PC-3 (cell line): Measurements from ENCODE around the gene APBA2. TPM values are rescaled to one million over a fixed set of nuclear protein-coding genes. Genes with fewer than 3 reads are reported as not detected.

ENCODE experiments used
- ATAC-seq: fragments of 200-7000 bp; cut with Tn5 transposase; 2 replicates; pipeline ENCODE4 v1.9.1; 2020; ENCODE audit warnings: mild to moderate bottlenecking, moderate library complexity
- BruUV-seq: library from RNA; stranded (reverse); fragments of 400-500 nt; replicated peaks from 2 replicates; lab custom pipeline; 2021; lab: Mats Ljungman, UMichigan
- CTCF ChIA-PET: fragments of 300-600 bp; sonication (Branson Sonifier 250); formaldehyde crosslinking; loops from one replicate; lab custom pipeline; 2022; ENCODE audit warnings: antibody characterized with exemption; lab: Charles Lee
- POLR2A ChIA-PET: fragments of 300-600 bp; sonication (Branson Sonifier 250); formaldehyde crosslinking; loops from one replicate; lab custom pipeline; 2022; ENCODE audit warnings: antibody characterized with exemption; ENCODE audit not compliant: unreplicated experiment; lab: Charles Lee
- DNase-seq: peaks from one replicate; pipeline ENCODE4 v3.0.0-alpha.2; 2015
- H2AFZ ChIP-seq: fragments of 300-600 bp; sonication (generic); 2 replicates; pipeline ENCODE4 v1.6.0; 2016; ENCODE audit warnings: antibody characterized with exemption, low read length
- H3F3A ChIP-seq: fragments of 300-600 bp; sonication (generic); one replicate; pipeline ENCODE4 v1.6.0; 2017; ENCODE audit warnings: antibody characterized with exemption, low read length, control low read depth, mild to moderate bottlenecking; ENCODE audit not compliant: unreplicated experiment
- H3K27ac ChIP-seq: fragments of 300-600 bp; sonication (generic); 2 replicates; pipeline ENCODE4 v1.5.1; 2016; ENCODE audit warnings: mild to moderate bottlenecking, low read length
- H3K27me3 ChIP-seq: fragments of 300-600 bp; sonication (generic); 2 replicates; pipeline ENCODE4 v1.6.1; 2016; ENCODE audit warnings: low read length, mixed read lengths
- H3K36me3 ChIP-seq: fragments of 300-600 bp; sonication (generic); 2 replicates; pipeline ENCODE4 v1.6.1; 2016; ENCODE audit warnings: low read depth, mixed run types, low read length, mixed read lengths
- H3K4me1 ChIP-seq: fragments of 300-600 bp; sonication (generic); 2 replicates; pipeline ENCODE4 v1.5.1; 2016; ENCODE audit warnings: low read length; ENCODE audit not compliant: insufficient read depth
- H3K4me2 ChIP-seq: fragments of 300-600 bp; sonication (generic); 2 replicates; pipeline ENCODE4 v1.6.0; 2016; ENCODE audit warnings: low read length
- H3K4me3 ChIP-seq: fragments of 300-600 bp; sonication (generic); 2 replicates; pipeline ENCODE4 v1.5.1; 2016; ENCODE audit warnings: mild to moderate bottlenecking, low read length, mixed read lengths
- H3K79me2 ChIP-seq: fragments of 300-600 bp; sonication (generic); 2 replicates; pipeline ENCODE4 v1.6.1; 2017; ENCODE audit warnings: low read length, mixed read lengths
- H3K9ac ChIP-seq: fragments of 300-600 bp; sonication (generic); 2 replicates; pipeline ENCODE4 v1.6.0; 2016; ENCODE audit warnings: mild to moderate bottlenecking, low read length
- H3K9me2 ChIP-seq: fragments of 300-600 bp; sonication (generic); replicated peaks from 2 replicates; pipeline ENCODE4 v1.6.1; 2016; ENCODE audit warnings: mixed run types, low read length, mixed read lengths
- H3K9me3 ChIP-seq: fragments of 300-600 bp; sonication (generic); 2 replicates; pipeline ENCODE4 v1.6.1; 2016; ENCODE audit warnings: low read length, mixed read lengths
- H4K20me1 ChIP-seq: fragments of 300-600 bp; sonication (generic); 2 replicates; pipeline ENCODE4 v1.6.1; 2016; ENCODE audit warnings: low read length, mixed read lengths
- CTCF ChIP-seq: fragments of 300-600 bp; sonication (generic); conservative IDR thresholded peaks from 2 replicates; pipeline ENCODE4 v1.5.1; 2017; ENCODE audit warnings: antibody characterized with exemption, low read depth, mild to moderate bottlenecking, low read length
- EZH2 ChIP-seq: fragments of 300-600 bp; sonication (generic); IDR thresholded peaks from one replicate; pipeline ENCODE4 v1.6.1; 2017; ENCODE audit warnings: antibody characterized with exemption, mild to moderate bottlenecking, low read length; ENCODE audit not compliant: unreplicated experiment
- EZH2phosphoT487 ChIP-seq: fragments of 300-600 bp; sonication (generic); IDR thresholded peaks from 2 replicates; pipeline ENCODE4 v1.6.1; 2018; ENCODE audit warnings: mild to moderate bottlenecking, antibody characterized with exemption, low read length, borderline replicate concordance
- intact Hi-C: fragments of 100-400 bp; cut with micrococcal nuclease; formaldehyde crosslinking; loops from 2 replicates; pipeline ENCODE4 v1.9.0; 2023
- total RNA-seq: library from RNA; depleted of rRNA; stranded (reverse); fragments of >200 nt; gene quantifications from 2 replicates; pipeline ENCODE4 v1.2.3, GENCODE V29; 2014

The APBA2 gene
- total RNA-seq, 1 experiment from 2014 or later, result 61.7 TPM

- BruUV-seq, result no TSS peak
- TF ChIP-seq EZH2 (no peak), EZH2phosphoT487 (no peak), CTCF (no peak)
These were observed 77.3 kb downstream of the APBA2 start for GRCh38 chr15:28962851-28963710.

GRCh38 chr15:28963711-28964081 is 77.9 kb downstream of the APBA2 start:
- Histone ChIP-seq H2AFZ (no peak overlapping the region), H3K9me3 (no peaks in the 10 kb centered on the region), H3K9ac (no peak overlapping the region), H3K4me1 (peaks cover 11% of the 10 kb centered on the region), H4K20me1 (no peaks in the 10 kb centered on the region), H3K36me3 (no peaks in the 10 kb centered on the region), H3K9me2 (no peaks in the 10 kb centered on the region), H3K27me3 (no peaks in the 10 kb centered on the region), H3K79me2 (no peaks in the 10 kb centered on the region), H3K27ac (no peak overlapping the region), H3F3A (no peaks in the 10 kb centered on the region), H3K4me2 (no peak overlapping the region), H3K4me3 (no peak overlapping the region)
- no TSS peak for BruUV-seq
- ChIA-PET CTCF (no interaction called here), POLR2A (no interaction called here)
- DNase-seq (no peak), ATAC-seq (no peak)
- intact Hi-C loops, result no loop called here
- TF ChIP-seq EZH2, result no peak
- no peak for TF ChIP-seq CTCF
- no peak for TF ChIP-seq EZH2phosphoT487

More at GRCh38 chr15:28962851-28963710, 77.3 kb downstream of the APBA2 start:
- Histone ChIP-seq H3K4me1 (peaks cover 11% of the 10 kb centered on the region), H3F3A (no peaks in the 10 kb centered on the region), H3K9ac (no peak overlapping the region), H3K9me2 (no peaks in the 10 kb centered on the region), H3K79me2 (no peaks in the 10 kb centered on the region), H4K20me1 (no peaks in the 10 kb centered on the region), H3K27me3 (no peaks in the 10 kb centered on the region), H3K36me3 (no peaks in the 10 kb centered on the region), H3K9me3 (no peaks in the 10 kb centered on the region), H3K4me2 (no peak overlapping the region), H2AFZ (no peak overlapping the region), H3K27ac (no peak overlapping the region), H3K4me3 (no peak overlapping the region)
- ChIA-PET POLR2A (no interaction called here), CTCF (no interaction called here)
- intact Hi-C loops, result no loop called here
- DNase-seq (no peak), ATAC-seq (no peak)

GRCh38 chr15:28964098-28964497 is 78.3 kb downstream of the APBA2 start:
- H3K9me2 ChIP-seq, result no peaks in the 10 kb centered on the region
- intact Hi-C loops, result no loop called here
- no peak overlapping the region for H3K4me2 ChIP-seq
- no peak overlapping the region for H2AFZ ChIP-seq
- H4K20me1 ChIP-seq, result no peaks in the 10 kb centered on the region
- no peaks in the 10 kb centered on the region for H3K36me3 ChIP-seq
- CTCF ChIA-PET, result no interaction called here
- H3K4me1 ChIP-seq, result peaks cover 11% of the 10 kb centered on the region
- H3K4me3 ChIP-seq, result no peak overlapping the region
- ATAC-seq (no peak), DNase-seq (no peak)
- no peaks in the 10 kb centered on the region for H3K79me2 ChIP-seq
- H3K27me3 ChIP-seq, result no peaks in the 10 kb centered on the region
- H3K27ac ChIP-seq, result no peak overlapping the region
- no peaks in the 10 kb centered on the region for H3F3A ChIP-seq
- no peak for TF ChIP-seq EZH2
- no peak for TF ChIP-seq CTCF
- no peak for TF ChIP-seq EZH2phosphoT487
- H3K9me3 ChIP-seq, result no peaks in the 10 kb centered on the region
- no peak overlapping the region for H3K9ac ChIP-seq
- POLR2A ChIA-PET, result no interaction called here
- no TSS peak for BruUV-seq
